Endothelial cell (in vitro differentiated cells): ENCODE measurements around the gene KLF16. TPM values are rescaled to one million over a fixed set of nuclear protein-coding genes. Genes with fewer than 3 reads are reported as not detected.

Experiments used
- DNase-seq: peaks from one replicate; pipeline ENCODE4 v3.0.0; 2021; ENCODE audit warnings: low spot score
- H3K27ac Mint-ChIP-seq: one replicate; pipeline ENCODE4 v1.8.0; 2021; ENCODE audit warnings: mixed read lengths, inconsistent platforms; ENCODE audit not compliant: unreplicated experiment
- H3K27me3 Mint-ChIP-seq: one replicate; pipeline ENCODE4 v1.8.0; 2021; ENCODE audit warnings: mild to moderate bottlenecking, moderate library complexity, mixed read lengths, inconsistent platforms; ENCODE audit not compliant: unreplicated experiment
- H3K36me3 Mint-ChIP-seq: one replicate; pipeline ENCODE4 v1.8.0; 2021; ENCODE audit warnings: mild to moderate bottlenecking, low read depth, mixed read lengths, inconsistent platforms; ENCODE audit not compliant: unreplicated experiment
- H3K4me1 Mint-ChIP-seq: one replicate; pipeline ENCODE4 v1.8.0; 2021; ENCODE audit warnings: mild to moderate bottlenecking, mixed read lengths, inconsistent platforms; ENCODE audit not compliant: unreplicated experiment
- H3K4me3 Mint-ChIP-seq: one replicate; pipeline ENCODE4 v1.8.0; 2021; ENCODE audit warnings: mild to moderate bottlenecking, mixed read lengths, inconsistent platforms; ENCODE audit not compliant: unreplicated experiment
- H3K9me3 Mint-ChIP-seq: one replicate; pipeline ENCODE4 v1.8.0; 2021; ENCODE audit warnings: mixed read lengths, inconsistent platforms; ENCODE audit not compliant: unreplicated experiment
- CTCF ChIP-seq: fragments of 200-600 bp; sonication (generic); IDR thresholded peaks from one replicate; pipeline ENCODE4 v1.5.0; 2021; ENCODE audit warnings: antibody characterized with exemption; ENCODE audit not compliant: unreplicated experiment
- total RNA-seq: library from RNA; stranded (reverse); fragmentation: NEBNext Ultra II Directional; extraction: Animal tissue kit (Norgen Biotek cat#: 25700); gene quantifications from one replicate; pipeline ENCODE4 v1.2.1, GENCODE V29; 2021; ENCODE audit not compliant: unreplicated experiment

Gene KLF16
- total RNA-seq, 1 donor from 2014 or later: 19.9 TPM

GRCh38 chr19:1818549-1819195 lies 44.7 kb downstream of the KLF16 start:
- peaks cover 5% of the 10 kb centered on the region for H3K36me3 Mint-ChIP-seq
- peaks cover 8% of the 10 kb centered on the region for H3K27me3 Mint-ChIP-seq
- TF ChIP-seq CTCF: no peak
- DNase-seq: no peak
- H3K4me3 Mint-ChIP-seq: no peak overlapping the region
- no peak overlapping the region for H3K27ac Mint-ChIP-seq
- no peaks in the 10 kb centered on the region for H3K9me3 Mint-ChIP-seq
- no peaks in the 10 kb centered on the region for H3K4me1 Mint-ChIP-seq

GRCh38 chr19:1817553-1818179 lies 45.7 kb downstream of the KLF16 start:
- H3K27ac Mint-ChIP-seq: no peak overlapping the region
- peaks cover 3% of the 10 kb centered on the region for H3K4me1 Mint-ChIP-seq
- no peak for TF ChIP-seq CTCF
- peaks cover 8% of the 10 kb centered on the region for H3K27me3 Mint-ChIP-seq
- H3K36me3 Mint-ChIP-seq: peaks cover 5% of the 10 kb centered on the region
- no peak for DNase-seq
- H3K9me3 Mint-ChIP-seq: no peaks in the 10 kb centered on the region
- no peak overlapping the region for H3K4me3 Mint-ChIP-seq

- peak overlapping the region; percentile 21 for H3K4me3 Mint-ChIP-seq
- peaks cover 5% of the 10 kb centered on the region for H3K36me3 Mint-ChIP-seq
- H3K9me3 Mint-ChIP-seq: no peaks in the 10 kb centered on the region
- no peak overlapping the region for H3K27ac Mint-ChIP-seq
- DNase-seq: no peak
- TF ChIP-seq CTCF: no peak
- H3K4me1 Mint-ChIP-seq: peaks cover 6% of the 10 kb centered on the region
- H3K27me3 Mint-ChIP-seq: peaks cover 8% of the 10 kb centered on the region
Measured at GRCh38 chr19:1816530-1817298, 46.7 kb downstream of the KLF16 start.

- Mint-ChIP-seq H3K4me3 (no peak overlapping the region), H3K27ac (no peak overlapping the region), H3K36me3 (peaks cover 5% of the 10 kb centered on the region), H3K4me1 (peaks cover 6% of the 10 kb centered on the region), H3K9me3 (no peaks in the 10 kb centered on the region), H3K27me3 (peaks cover 8% of the 10 kb centered on the region)
- DNase-seq: no peak
- no peak for TF ChIP-seq CTCF
Measured at GRCh38 chr19:1815605-1816529, 47.5 kb downstream of the KLF16 start.
